IPS-15b (cell line): Measurements from ENCODE around the gene CHST5.
"Not testable (repeated sequence)": the region's sequence is repeated elsewhere in the genome, so short reads cannot be mapped to it uniquely, and the experiment has no call there.

Experiments used
- H3K27me3 ChIP-seq: one replicate; pipeline ENCODE4 v1.6.1; 2013; ENCODE audit warnings: low read length; ENCODE audit not compliant: control insufficient read depth, insufficient read depth
- H3K36me3 ChIP-seq: one replicate; pipeline ENCODE4 v1.6.1; 2013; ENCODE audit warnings: low read length; ENCODE audit not compliant: control insufficient read depth, insufficient read depth
- H3K4me1 ChIP-seq: one replicate; pipeline ENCODE4 v1.6.1; 2013; ENCODE audit warnings: mild to moderate bottlenecking, low read length; ENCODE audit not compliant: control insufficient read depth, insufficient read depth
- H3K4me3 ChIP-seq: one replicate; pipeline ENCODE4 v1.5.1; 2013; ENCODE audit warnings: low read depth, low read length
- H3K9ac ChIP-seq: one replicate; pipeline ENCODE4 v1.6.1; 2013; ENCODE audit warnings: low read depth, mild to moderate bottlenecking, low read length
- H3K9me3 ChIP-seq: one replicate; pipeline ENCODE4 v1.6.1; 2013; ENCODE audit warnings: mild to moderate bottlenecking, low read length; ENCODE audit not compliant: control insufficient read depth, insufficient read depth

Gene CHST5

DNA sequence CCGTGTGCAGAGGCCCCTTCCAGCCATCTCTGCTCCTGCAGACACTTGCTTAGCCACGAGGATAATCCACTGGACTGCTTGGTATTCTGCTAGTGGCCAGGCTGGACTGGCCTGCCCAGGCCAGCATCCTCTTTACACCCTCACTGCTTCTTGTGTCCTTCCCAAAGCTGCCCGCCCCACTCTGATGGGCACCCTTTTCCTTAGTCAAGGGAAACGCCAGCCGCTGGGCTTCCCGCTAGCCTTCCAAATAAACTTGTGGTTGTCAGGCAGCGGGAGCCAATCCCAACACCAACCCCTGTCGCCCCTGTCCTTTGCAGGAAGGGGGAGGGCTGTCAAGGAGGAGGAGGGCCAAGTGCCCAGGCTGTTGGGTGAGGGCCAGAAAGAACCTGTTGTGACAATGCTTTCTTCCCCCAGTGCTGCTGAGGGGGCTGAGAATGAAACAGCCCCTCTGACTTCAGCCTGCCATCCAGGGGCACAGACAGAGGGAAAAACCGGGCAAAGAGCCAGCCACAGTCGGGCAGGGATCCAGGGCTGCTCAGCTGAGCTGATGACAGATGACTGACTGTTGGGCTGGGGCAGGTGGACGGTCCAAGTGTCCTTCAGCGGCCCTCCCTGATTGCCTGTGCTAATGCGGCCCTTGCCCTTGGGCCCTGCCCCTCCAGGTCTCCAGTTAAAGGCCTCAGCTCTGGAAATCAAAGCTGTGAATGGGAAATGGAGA, 37.1 kb downstream of the CHST5 start:
- not testable (repeated sequence) for H3K9ac ChIP-seq, H3K27me3 ChIP-seq, H3K9me3 ChIP-seq, H3K4me3 ChIP-seq, H3K36me3 ChIP-seq, H3K4me1 ChIP-seq

DNA sequence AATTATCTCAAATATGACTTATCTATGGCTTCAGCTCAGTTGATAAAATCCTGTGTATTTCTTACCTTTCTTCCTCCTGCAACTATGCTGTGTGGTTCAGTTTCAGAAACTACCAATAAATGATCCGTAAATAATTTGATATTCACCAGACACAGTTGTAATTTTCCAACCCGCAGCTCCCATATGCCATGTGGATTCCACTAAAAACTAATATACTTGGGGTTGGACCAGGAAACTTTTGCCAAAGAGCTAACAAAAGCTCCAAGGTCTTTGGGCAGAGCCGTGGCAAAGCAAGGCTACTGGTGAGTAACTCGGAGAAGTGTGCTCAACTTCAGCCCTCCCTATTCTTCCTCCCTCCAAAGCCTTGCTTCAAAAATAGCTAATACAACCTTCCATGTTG, 38.4 kb downstream of the CHST5 start:
- Histone ChIP-seq H3K9me3 (no peaks in the 10 kb centered on the region), H3K4me3 (no peak overlapping the region), H3K36me3 (no peaks in the 10 kb centered on the region), H3K4me1 (peaks cover 3% of the 10 kb centered on the region), H3K9ac (no peak overlapping the region), H3K27me3 (no peaks in the 10 kb centered on the region)

DNA sequence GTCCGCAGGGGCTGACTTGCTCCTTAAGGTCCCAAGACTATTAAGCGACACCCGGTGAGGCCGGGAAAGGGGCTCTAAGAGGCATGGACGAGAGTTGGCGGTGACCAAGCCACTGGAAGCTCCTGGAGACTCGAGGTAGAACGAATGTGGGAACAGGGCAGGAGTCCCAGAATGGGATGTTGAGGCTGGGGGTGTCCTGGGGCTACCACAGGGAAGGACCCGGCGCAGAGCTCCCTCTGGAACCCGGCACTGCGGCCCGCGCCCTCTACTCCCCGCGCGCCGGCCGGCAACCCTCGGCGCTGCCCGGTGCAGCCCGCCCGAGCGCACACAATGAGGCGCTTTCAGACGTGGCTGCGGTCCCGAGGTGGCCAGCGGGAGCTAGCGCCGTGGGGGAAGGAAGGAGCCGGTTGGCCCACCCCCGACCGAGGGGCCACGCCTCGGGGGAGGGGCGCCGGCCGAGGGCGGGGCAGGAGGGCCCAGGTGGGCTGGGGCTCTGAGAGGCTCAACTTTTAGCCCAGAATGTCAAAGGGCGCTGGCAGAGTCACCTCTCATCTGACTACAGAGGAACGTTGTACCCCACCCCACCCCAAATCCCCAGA, 40.7 kb downstream of the CHST5 start, which contains the start of gene CHST6:
Gene CHST6 (minus strand): TSS at position 366 of the 599 bp plus-strand sequence. CDS start 15,613 bp downstream, outside the sequence.
- H3K4me1 ChIP-seq = peaks cover 6% of the 10 kb centered on the region
- H3K4me3 ChIP-seq = peak within 1 kb of the TSS; percentile 87
- peak within 1 kb of the TSS; percentile 87 for H3K9ac ChIP-seq
- H3K36me3 ChIP-seq = no peaks in the 10 kb centered on the region
- no peaks in the 10 kb centered on the region for H3K9me3 ChIP-seq
- no peaks in the 10 kb centered on the region for H3K27me3 ChIP-seq

DNA sequence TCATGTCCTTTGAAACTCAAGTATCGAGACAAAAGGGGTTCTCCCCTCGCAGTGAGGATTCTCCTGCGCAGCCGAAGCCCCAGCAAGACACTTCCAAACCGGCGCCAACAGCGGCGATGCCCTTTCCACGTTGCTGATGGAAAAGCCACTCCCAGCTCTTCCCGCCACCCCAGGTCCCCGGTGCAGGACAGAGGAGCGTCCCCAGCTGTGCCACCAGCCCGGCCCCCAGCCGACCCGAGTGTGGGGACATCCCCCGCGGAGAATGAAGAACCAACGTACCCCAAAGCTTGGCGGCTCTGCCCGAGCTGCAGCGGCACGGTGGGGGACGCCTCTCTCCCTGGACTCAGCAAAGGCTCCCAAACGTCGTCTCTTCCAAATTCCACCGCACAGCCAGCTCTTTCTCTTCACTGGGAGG, 41.2 kb downstream of the CHST5 start:
- peaks cover 6% of the 10 kb centered on the region for H3K4me1 ChIP-seq
- peak overlapping the region; percentile 87 for H3K4me3 ChIP-seq
- peak overlapping the region; percentile 87 for H3K9ac ChIP-seq
- H3K36me3 ChIP-seq = no peaks in the 10 kb centered on the region
- no peaks in the 10 kb centered on the region for H3K27me3 ChIP-seq
- H3K9me3 ChIP-seq = no peaks in the 10 kb centered on the region

DNA sequence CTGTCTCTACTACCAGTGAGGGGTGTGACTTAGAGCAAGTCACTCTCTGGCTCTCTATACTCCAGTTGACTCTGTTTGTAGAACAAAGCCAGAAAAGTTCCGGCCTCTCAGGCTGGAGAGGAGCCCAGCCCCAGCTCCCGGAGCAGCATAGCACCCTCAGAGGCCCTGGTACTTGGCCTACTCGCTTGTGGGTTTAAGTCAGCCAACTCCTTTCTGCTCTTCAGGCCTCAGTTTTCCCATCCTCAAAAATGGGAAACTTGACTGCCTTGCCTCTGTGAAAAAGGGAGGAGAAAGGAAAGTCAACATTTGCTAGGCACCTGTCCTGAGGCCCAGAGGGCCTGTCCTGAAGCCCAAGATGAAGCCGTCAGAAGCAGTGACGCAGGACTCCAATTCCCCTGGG, 41.7 kb downstream of the CHST5 start:
- Histone ChIP-seq H3K36me3 (no peaks in the 10 kb centered on the region), H3K9me3 (no peaks in the 10 kb centered on the region), H3K4me1 (peaks cover 6% of the 10 kb centered on the region), H3K27me3 (no peaks in the 10 kb centered on the region), H3K9ac (peak overlapping the region; percentile 87), H3K4me3 (peak overlapping the region; percentile 87)

DNA sequence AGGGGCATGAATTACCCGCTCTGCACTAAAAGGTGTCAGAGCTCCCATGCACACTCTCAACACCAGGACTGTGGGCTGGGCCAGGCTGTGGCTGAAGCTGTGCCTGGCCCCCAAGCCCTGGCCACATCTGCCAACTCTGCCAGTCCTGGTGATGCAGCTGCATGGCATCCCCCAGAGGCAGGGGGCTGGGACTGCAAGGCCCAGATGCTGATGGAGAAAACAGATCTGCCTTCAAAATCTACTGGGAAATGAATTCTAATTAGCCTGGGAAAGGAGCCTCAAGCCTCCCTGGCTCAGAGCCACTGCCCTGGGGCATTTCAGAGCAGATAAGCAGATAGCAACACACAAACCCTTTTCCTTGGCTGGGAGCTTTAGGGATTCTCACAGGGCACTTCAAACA, 44.0 kb downstream of the CHST5 start:
- no peak overlapping the region for H3K9ac ChIP-seq
- peaks cover 6% of the 10 kb centered on the region for H3K4me1 ChIP-seq
- no peaks in the 10 kb centered on the region for H3K9me3 ChIP-seq
- no peak overlapping the region for H3K4me3 ChIP-seq
- H3K36me3 ChIP-seq = no peaks in the 10 kb centered on the region
- no peaks in the 10 kb centered on the region for H3K27me3 ChIP-seq

DNA sequence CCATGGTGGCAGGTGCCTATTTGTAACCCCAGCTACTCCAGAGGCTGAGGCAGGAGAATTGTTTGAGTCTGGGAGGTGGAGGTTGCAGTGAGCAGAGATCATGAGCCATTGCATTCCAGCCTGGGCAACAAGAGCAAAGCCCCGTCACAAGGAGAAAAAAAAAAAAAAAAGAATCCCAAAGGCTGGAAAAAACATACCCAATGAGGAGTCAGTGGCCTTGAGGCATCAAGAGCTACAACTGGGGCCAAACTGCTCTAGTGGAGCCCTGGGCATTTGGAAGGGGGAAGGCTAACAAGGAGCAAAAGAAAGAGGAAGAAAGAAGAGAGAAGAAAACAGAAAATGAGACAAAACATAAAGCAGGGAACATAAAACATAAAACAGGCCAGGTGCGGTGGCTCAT, 47.6 kb downstream of the CHST5 start:
- H3K9ac ChIP-seq = no peak overlapping the region
- no peaks in the 10 kb centered on the region for H3K36me3 ChIP-seq
- peaks cover 3% of the 10 kb centered on the region for H3K4me1 ChIP-seq
- H3K9me3 ChIP-seq = no peaks in the 10 kb centered on the region
- H3K4me3 ChIP-seq = no peak overlapping the region
- no peaks in the 10 kb centered on the region for H3K27me3 ChIP-seq

DNA sequence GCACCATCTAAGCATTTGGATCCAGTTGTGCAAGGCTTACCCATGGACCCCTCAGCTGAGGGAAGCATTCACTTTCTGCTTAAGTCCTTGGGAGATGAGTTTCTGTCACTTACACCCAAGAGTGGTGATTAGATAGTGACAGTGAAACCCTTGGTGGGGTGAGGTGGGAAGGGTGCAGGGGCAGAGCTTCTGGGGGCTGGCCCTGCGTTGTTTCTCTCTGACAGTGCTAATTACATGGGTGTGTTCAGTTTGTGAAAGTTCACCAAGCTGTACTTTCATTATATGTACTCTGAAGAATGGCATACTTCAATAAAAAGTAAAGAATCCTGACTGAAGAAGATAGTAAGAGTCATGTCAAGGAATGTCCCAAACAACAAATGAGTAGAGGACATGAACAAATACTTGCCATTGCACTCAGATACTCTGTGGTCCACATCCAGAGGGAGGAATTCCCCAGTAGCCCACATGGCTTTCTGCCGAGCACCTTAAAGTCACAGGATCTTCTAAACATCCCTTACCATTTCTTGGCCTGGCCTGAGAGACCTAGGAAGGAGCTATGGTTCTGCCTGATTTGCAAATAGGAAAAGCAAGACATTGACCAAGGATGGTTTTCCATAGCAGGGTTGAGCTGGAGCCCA, 49.1 kb downstream of the CHST5 start:
- H3K4me1 ChIP-seq = no peaks in the 10 kb centered on the region

DNA sequence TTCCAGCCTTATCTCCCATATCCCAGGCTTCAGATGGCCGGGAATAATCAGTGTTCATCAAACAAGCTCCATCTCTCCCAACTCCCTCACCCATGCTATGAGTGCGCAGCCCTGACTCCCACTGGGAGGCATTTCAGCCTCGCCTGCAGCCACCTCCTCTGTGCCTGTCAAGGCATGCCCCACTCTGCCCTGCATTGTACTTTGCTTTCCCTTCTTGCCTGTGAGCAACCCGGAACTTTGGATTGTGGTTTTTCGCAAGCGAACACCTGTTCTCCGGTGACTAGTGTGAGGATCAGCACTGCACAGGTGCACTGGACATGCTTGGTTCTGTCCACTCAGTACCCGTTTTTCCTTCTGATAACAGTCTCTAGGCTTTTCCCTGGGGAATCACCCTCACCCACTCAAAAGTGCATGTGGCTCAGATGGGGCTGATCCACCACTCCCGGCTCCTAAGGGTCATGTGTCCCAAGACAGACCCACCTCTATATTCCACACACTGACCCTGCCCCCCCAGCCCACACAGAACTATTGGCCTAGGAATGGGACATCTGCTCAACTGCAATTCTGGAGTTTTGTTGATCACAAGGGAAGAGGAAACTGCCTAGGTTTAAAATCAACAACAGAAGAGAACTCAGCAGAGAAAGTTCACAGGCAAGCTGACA, 49.8 kb downstream of the CHST5 start:
- Histone ChIP-seq H3K4me3 (no peak overlapping the region), H3K4me1 (no peaks in the 10 kb centered on the region), H3K9ac (peak overlapping the region; percentile 37), H3K9me3 (no peaks in the 10 kb centered on the region), H3K27me3 (no peaks in the 10 kb centered on the region), H3K36me3 (peaks cover 5% of the 10 kb centered on the region)

More for the DNA sequence above, 49.1 kb downstream of the CHST5 start:
- Histone ChIP-seq H3K4me3 (no peak overlapping the region), H3K27me3 (no peaks in the 10 kb centered on the region), H3K9me3 (no peaks in the 10 kb centered on the region), H3K36me3 (peaks cover 2% of the 10 kb centered on the region), H3K9ac (no peak overlapping the region)

DNA sequence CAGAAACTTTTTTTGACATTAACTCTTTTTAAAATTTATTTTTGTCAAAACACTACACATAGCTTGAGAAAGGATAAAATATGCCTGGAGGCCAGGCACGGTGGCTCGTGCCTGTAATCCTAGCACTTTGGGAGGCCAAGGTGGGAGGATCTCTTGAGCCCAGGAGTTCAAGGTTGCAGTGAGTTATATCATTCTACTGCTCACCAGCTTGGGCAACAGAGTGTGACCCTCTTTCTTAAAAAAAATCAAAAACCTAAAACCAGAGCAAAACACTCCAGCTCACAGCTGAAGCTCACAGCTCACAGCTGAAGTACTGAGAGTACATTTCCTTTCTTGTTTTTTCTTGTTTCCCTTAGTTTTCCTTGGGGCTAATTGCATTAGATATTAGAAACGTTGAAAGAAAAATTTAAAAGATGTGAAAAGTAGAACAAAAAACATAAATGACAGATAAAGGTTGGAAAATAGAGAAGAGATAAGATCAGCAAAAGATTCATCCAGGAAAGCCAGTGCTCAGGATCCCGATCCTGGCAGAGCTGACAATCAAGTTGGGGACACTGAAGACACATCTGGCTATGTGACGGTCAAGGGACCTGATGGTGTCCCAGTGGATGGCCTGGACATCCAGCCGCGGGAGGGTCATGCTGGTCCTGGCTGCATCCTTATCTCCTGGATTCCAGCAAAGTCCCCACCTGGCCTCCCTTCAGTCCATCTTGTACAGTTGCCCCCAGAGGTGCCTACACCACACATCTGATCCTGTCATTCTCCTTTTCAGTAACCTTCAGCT, 50.5 kb downstream of the CHST5 start:
- no peak overlapping the region for H3K9ac ChIP-seq

DNA sequence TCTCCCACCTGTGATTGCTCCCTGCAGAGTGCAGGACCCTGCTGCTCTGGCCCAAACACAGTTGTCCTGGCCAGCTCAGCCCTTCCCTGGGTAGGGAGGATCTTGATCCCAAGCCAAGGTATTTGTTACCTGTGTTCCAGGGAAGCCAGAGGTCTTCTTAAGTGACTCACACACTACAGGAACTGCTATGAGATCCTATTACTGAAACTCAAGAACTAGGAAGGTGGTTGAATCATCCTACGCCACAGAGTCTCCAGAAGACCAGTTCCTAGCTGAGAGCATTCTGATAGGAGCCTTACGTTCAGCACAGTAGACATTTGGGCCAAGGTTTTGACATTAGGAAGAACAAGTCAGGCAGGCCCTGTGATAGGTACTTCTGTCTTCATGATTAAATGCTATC, 52.7 kb downstream of the CHST5 start:
- H3K36me3 ChIP-seq = peaks cover 11% of the 10 kb centered on the region
- H3K9ac ChIP-seq = no peak overlapping the region
- no peak overlapping the region for H3K4me3 ChIP-seq
- H3K27me3 ChIP-seq = no peaks in the 10 kb centered on the region
- H3K9me3 ChIP-seq = no peaks in the 10 kb centered on the region
- H3K4me1 ChIP-seq = no peaks in the 10 kb centered on the region

More for the DNA sequence above, 50.5 kb downstream of the CHST5 start:
- Histone ChIP-seq H3K4me1 (no peaks in the 10 kb centered on the region), H3K27me3 (no peaks in the 10 kb centered on the region), H3K36me3 (peaks cover 5% of the 10 kb centered on the region), H3K9me3 (no peaks in the 10 kb centered on the region), H3K4me3 (no peak overlapping the region)
